ENCODE data around the gene MAN2B1. TPM values are rescaled to one million over a fixed set of nuclear protein-coding genes. Genes with fewer than 3 reads are reported as not detected.

MAN2B1 gene
- total and polyA plus RNA-seq, 2 experiments from 2014 or later = 68.8 to 77.1 TPM

- H3K9me2 ChIP-seq (replicated peaks; ENCODE audit: insufficient read depth) = no peaks in the 10 kb centered on the region
- no peak overlapping the region for H3K4me2 ChIP-seq
- WGBS (ENCODE audit: low lambda C conversion rate, missing lambda C conversion rate) = over 99% methylated on average over 18 of the region's 22 CpGs
- no peak for TF ChIP-seq EZH2phosphoT487 (IDR thresholded peaks at IDR 0.05; ENCODE audit: low read depth, severe bottlenecking, unreplicated experiment)
- TF ChIP-seq CTCF (IDR thresholded peaks at IDR 0.05; ENCODE audit: poor library complexity) = no peak
- no peak for TF ChIP-seq EZH2 (IDR thresholded peaks at IDR 0.05; ENCODE audit: borderline replicate concordance)
- DNase-seq (ENCODE audit: low spot score) = no peak
- H3K36me3 ChIP-seq (replicated peaks; ENCODE audit: insufficient read depth, low read depth) = no peaks in the 10 kb centered on the region
- no peaks in the 10 kb centered on the region for H4K20me1 ChIP-seq (ENCODE audit: insufficient read depth, poor library complexity, severe bottlenecking)
- H2AFZ ChIP-seq = no peak overlapping the region
- H3K27me3 ChIP-seq = no peaks in the 10 kb centered on the region
- H3K27ac ChIP-seq = no peak overlapping the region
- H3K79me2 ChIP-seq = no peaks in the 10 kb centered on the region
- no peak overlapping the region for H3K4me3 ChIP-seq
- H3K4me1 ChIP-seq (ENCODE audit: insufficient read depth) = no peaks in the 10 kb centered on the region
- H3K9me3 ChIP-seq (ENCODE audit: low read depth) = no peaks in the 10 kb centered on the region
Observed at GRCh38 chr19:12657966-12658365, 8.6 kb downstream of the MAN2B1 start.

- no peak overlapping the region for H2AFZ ChIP-seq
- H3K79me2 ChIP-seq = no peaks in the 10 kb centered on the region
- no peaks in the 10 kb centered on the region for H3K27me3 ChIP-seq
- no peaks in the 10 kb centered on the region for H3K9me3 ChIP-seq (ENCODE audit: low read depth)
- H3K4me3 ChIP-seq = no peak overlapping the region
- 91% methylated on average over 28 of the region's 50 CpGs for WGBS (ENCODE audit: low lambda C conversion rate, missing lambda C conversion rate)
- H3K4me1 ChIP-seq (ENCODE audit: insufficient read depth) = no peaks in the 10 kb centered on the region
- H4K20me1 ChIP-seq (ENCODE audit: insufficient read depth, poor library complexity, severe bottlenecking) = no peaks in the 10 kb centered on the region
- no peak overlapping the region for H3K27ac ChIP-seq
- H3K4me2 ChIP-seq = no peak overlapping the region
- no peaks in the 10 kb centered on the region for H3K36me3 ChIP-seq (replicated peaks; ENCODE audit: insufficient read depth, low read depth)
- no peak for DNase-seq (ENCODE audit: low spot score)
- no peak for TF ChIP-seq EZH2 (IDR thresholded peaks at IDR 0.05; ENCODE audit: borderline replicate concordance)
- H3K9me2 ChIP-seq (replicated peaks; ENCODE audit: insufficient read depth) = no peaks in the 10 kb centered on the region
Observed at GRCh38 chr19:12656899-12657571, 9.5 kb downstream of the MAN2B1 start.

GRCh38 chr19:12655546-12655945 is 11.0 kb downstream of the MAN2B1 start:
- H2AFZ ChIP-seq = no peak overlapping the region
- no peak overlapping the region for H3K4me3 ChIP-seq
- no peaks in the 10 kb centered on the region for H3K79me2 ChIP-seq
- H4K20me1 ChIP-seq (ENCODE audit: insufficient read depth, poor library complexity, severe bottlenecking) = no peaks in the 10 kb centered on the region
- H3K4me1 ChIP-seq (ENCODE audit: insufficient read depth) = no peaks in the 10 kb centered on the region
- no peaks in the 10 kb centered on the region for H3K9me2 ChIP-seq (replicated peaks; ENCODE audit: insufficient read depth)
- H3K27me3 ChIP-seq = no peaks in the 10 kb centered on the region
- no peak overlapping the region for H3K4me2 ChIP-seq
- H3K27ac ChIP-seq = no peak overlapping the region
- H3K9me3 ChIP-seq (ENCODE audit: low read depth) = no peaks in the 10 kb centered on the region
- TF ChIP-seq CTCF (IDR thresholded peaks at IDR 0.05; ENCODE audit: poor library complexity) (no peak), EZH2 (IDR thresholded peaks at IDR 0.05; ENCODE audit: borderline replicate concordance) (no peak), EZH2phosphoT487 (IDR thresholded peaks at IDR 0.05; ENCODE audit: low read depth, severe bottlenecking, unreplicated experiment) (no peak)
- H3K36me3 ChIP-seq (replicated peaks; ENCODE audit: insufficient read depth, low read depth) = no peaks in the 10 kb centered on the region
- no peak for DNase-seq (ENCODE audit: low spot score)
- over 99% methylated on average over 8 of the region's 8 CpGs for WGBS (ENCODE audit: low lambda C conversion rate, missing lambda C conversion rate)

GRCh38 chr19:12652219-12652618 is 14.3 kb downstream of the MAN2B1 start:
- Histone ChIP-seq H3K4me1 (ENCODE audit: insufficient read depth) (no peaks in the 10 kb centered on the region), H3K9me2 (replicated peaks; ENCODE audit: insufficient read depth) (no peaks in the 10 kb centered on the region), H3K27ac (no peak overlapping the region), H2AFZ (no peak overlapping the region), H3K36me3 (replicated peaks; ENCODE audit: insufficient read depth, low read depth) (no peaks in the 10 kb centered on the region), H4K20me1 (ENCODE audit: insufficient read depth, poor library complexity, severe bottlenecking) (no peaks in the 10 kb centered on the region), H3K9me3 (ENCODE audit: low read depth) (no peaks in the 10 kb centered on the region), H3K4me3 (no peak overlapping the region), H3K79me2 (no peaks in the 10 kb centered on the region), H3K4me2 (no peak overlapping the region), H3K27me3 (no peaks in the 10 kb centered on the region)
- 97% methylated on average over 6 of the region's 6 CpGs for WGBS (ENCODE audit: low lambda C conversion rate, missing lambda C conversion rate)
- TF ChIP-seq EZH2 (IDR thresholded peaks at IDR 0.05; ENCODE audit: borderline replicate concordance) (no peak), CTCF (IDR thresholded peaks at IDR 0.05; ENCODE audit: poor library complexity) (no peak), EZH2phosphoT487 (IDR thresholded peaks at IDR 0.05; ENCODE audit: low read depth, severe bottlenecking, unreplicated experiment) (no peak)
- DNase-seq (ENCODE audit: low spot score) = no peak
